ENCODE data around the gene HEXIM2. TPM values are rescaled to one million over a fixed set of nuclear protein-coding genes. Genes with fewer than 3 reads are reported as not detected.

HEXIM2 gene
- total and polyA plus RNA-seq, 2 of the 13 experiments (the other 11 are each of a cell fraction or from before 2014, with no cell fraction given) = 27.1 to 32.4 TPM

- H3K4me2 ChIP-seq (ENCODE audit: low read depth, low read length) = peak overlapping the region; percentile 78
- TF ChIP-seq NFE2L1 (CRISPR knock-in tag; IDR thresholded peaks at IDR 0.05; ENCODE audit: borderline replicate concordance) = peak; percentile 68; the same call in 1 of the 2 replicates
- TF ChIP-seq SMAD3 (CRISPR knock-in tag; IDR thresholded peaks at IDR 0.05) = no peak
- TF ChIP-seq BCL3 (CRISPR knock-in tag; IDR thresholded peaks at IDR 0.05) = peak; percentile 21; the same call in 1 of the 2 replicates
- TF ChIP-seq, protein P1, sequence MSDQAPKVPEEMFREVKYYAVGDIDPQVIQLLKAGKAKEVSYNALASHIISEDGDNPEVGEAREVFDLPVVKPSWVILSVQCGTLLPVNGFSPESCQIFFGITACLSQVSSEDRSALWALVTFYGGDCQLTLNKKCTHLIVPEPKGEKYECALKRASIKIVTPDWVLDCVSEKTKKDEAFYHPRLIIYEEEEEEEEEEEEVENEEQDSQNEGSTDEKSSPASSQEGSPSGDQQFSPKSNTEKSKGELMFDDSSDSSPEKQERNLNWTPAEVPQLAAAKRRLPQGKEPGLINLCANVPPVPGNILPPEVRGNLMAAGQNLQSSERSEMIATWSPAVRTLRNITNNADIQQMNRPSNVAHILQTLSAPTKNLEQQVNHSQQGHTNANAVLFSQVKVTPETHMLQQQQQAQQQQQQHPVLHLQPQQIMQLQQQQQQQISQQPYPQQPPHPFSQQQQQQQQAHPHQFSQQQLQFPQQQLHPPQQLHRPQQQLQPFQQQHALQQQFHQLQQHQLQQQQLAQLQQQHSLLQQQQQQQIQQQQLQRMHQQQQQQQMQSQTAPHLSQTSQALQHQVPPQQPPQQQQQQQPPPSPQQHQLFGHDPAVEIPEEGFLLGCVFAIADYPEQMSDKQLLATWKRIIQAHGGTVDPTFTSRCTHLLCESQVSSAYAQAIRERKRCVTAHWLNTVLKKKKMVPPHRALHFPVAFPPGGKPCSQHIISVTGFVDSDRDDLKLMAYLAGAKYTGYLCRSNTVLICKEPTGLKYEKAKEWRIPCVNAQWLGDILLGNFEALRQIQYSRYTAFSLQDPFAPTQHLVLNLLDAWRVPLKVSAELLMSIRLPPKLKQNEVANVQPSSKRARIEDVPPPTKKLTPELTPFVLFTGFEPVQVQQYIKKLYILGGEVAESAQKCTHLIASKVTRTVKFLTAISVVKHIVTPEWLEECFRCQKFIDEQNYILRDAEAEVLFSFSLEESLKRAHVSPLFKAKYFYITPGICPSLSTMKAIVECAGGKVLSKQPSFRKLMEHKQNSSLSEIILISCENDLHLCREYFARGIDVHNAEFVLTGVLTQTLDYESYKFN (CRISPR knock-in tag; conservative IDR thresholded peaks at IDR 0.05) = no peak
- TF ChIP-seq ZNF225 (CRISPR knock-in tag; IDR thresholded peaks at IDR 0.05) = 0 out of 2 replicates have a peak, but pooled peaks have one; percentile 2
- TF ChIP-seq SUZ12 (IDR thresholded peaks at IDR 0.05; ENCODE audit: low read depth, low read length) = no peak
- TF ChIP-seq ZNF44 (CRISPR knock-in tag; IDR thresholded peaks at IDR 0.05) = 0 out of 2 replicates have a peak, but pooled peaks have one; percentile 4
- TF ChIP-seq HNRNPK (IDR thresholded peaks at IDR 0.05; ENCODE audit: low read depth, low read length, poor library complexity, severe bottlenecking) = no peak
- TF ChIP-seq ZNF710 (CRISPR knock-in tag; IDR thresholded peaks at IDR 0.05; ENCODE audit: borderline replicate concordance) = no peak
- no peak for TF ChIP-seq ADNP (CRISPR knock-in tag; IDR thresholded peaks at IDR 0.05)
- peak; percentile 3; the same call in 1 of the 2 replicates for TF ChIP-seq GABPB1 (CRISPR knock-in tag; IDR thresholded peaks at IDR 0.05)
- no peak for TF ChIP-seq RELA (CRISPR knock-in tag; IDR thresholded peaks at IDR 0.05)
- no peak for TF ChIP-seq ZNF550 (CRISPR knock-in tag; IDR thresholded peaks at IDR 0.05; ENCODE audit: borderline replicate concordance)
- no peak for TF ChIP-seq THAP7 (CRISPR knock-in tag; IDR thresholded peaks at IDR 0.05)
These were observed 30.7 kb upstream of the HEXIM2 start for GRCh38 chr17:45130681-45131615.

More at GRCh38 chr17:45130681-45131615, 30.7 kb upstream of the HEXIM2 start:
- H3K9me3 ChIP-seq (ENCODE audit: low read length) = no peaks in the 10 kb centered on the region
- no peak overlapping the region for H3K27ac ChIP-seq (ENCODE audit: extremely low read length, insufficient read depth, low read length)
- ChIA-PET POLR2A (interaction anchor here (0.7 to 4.7 kb wide), 7 partner anchors 13 to 71 kb away, joined by 3 to 71 read pairs (median 4); partner anchors contain the start of genes HEXIM1 and HEXIM2), CTCF (ENCODE audit: low intra/inter-chr PET ratio, low total read pairs) (interaction anchor here (1.5 to 3.1 kb wide), 3 partner anchors 22 to 71 kb away, joined by 3 to 26 read pairs (median 12); no protein-coding TSS in a partner anchor)
- H3K9ac ChIP-seq (ENCODE audit: insufficient read depth, low read depth, low read length) = peak overlapping the region; percentile 69; the same call in 1 of the 2 replicates
- intact Hi-C loops (cut with micrococcal nuclease; ENCODE audit: unreplicated experiment) = no loop called here
- no peaks in the 10 kb centered on the region for H4K20me1 ChIP-seq (ENCODE audit: insufficient read depth, low read length)
- H2AFZ ChIP-seq (ENCODE audit: low read length) = no peak overlapping the region
- in situ Hi-C loops (cut with HindIII; ENCODE audit: extremely low pct_ligation_motif_present, low pct_unique_long_range_greater_than_20kb) = loop anchor here (5.0 to 10.0 kb wide), 2 partner anchors 34 to 244 kb away; no protein-coding TSS in a partner anchor
- peaks cover 8% of the 10 kb centered on the region for H3K79me2 ChIP-seq (ENCODE audit: insufficient read depth, low read length)
- 79% methylated on average over 17 of the region's 17 CpGs for WGBS (ENCODE audit: low lambda C conversion rate)
- no peak for ATAC-seq
- no peak for DNase-seq (ENCODE audit: low spot score)
- peak overlapping the region in 2 of 3 experiments; percentile 92 to 95; a peak in 4 of 6 replicates for H3K4me3 ChIP-seq (replicated peaks in 1 of 3; ENCODE audit: insufficient read depth in 1 of 3, low read depth in 2 of 3, low read length in 3 of 3)
- no peaks in the 10 kb centered on the region for H3K27me3 ChIP-seq (ENCODE audit: control insufficient read depth in 1 of 2, insufficient read depth in 2 of 2, low read length in 2 of 2)
- H3K4me1 ChIP-seq (ENCODE audit: insufficient read depth, low read length) = peaks cover 60% of the 10 kb centered on the region
- FAIRE-seq = no peak
- H3K36me3 ChIP-seq (replicated peaks in 1 of 2; ENCODE audit: control insufficient read depth in 1 of 2, insufficient read depth in 2 of 2, low read length in 2 of 2) = no peaks in the 10 kb centered on the region
- BruUV-seq (replicated peaks) = TSS peak; percentile 59
